A673 (cell line): Measurements from ENCODE around the gene MSH3.

Experiments
- EZH2 ChIP-seq: fragments of 200-600 bp; sonication (generic); IDR thresholded peaks from 2 replicates; pipeline ENCODE4 v1.6.1; 2017; ENCODE audit warnings: borderline replicate concordance, low read depth, mild to moderate bottlenecking, mixed read lengths, antibody characterized with exemption, low read length; ENCODE audit not compliant: poor library complexity, severe bottlenecking
- TF ChIP-seq, protein P1 (sequence below): fragments of 300-800, 200-600 bp; sonication (generic); conservative IDR thresholded peaks from 2 replicates; pipeline ENCODE4 v1.5.1; 2017; ENCODE audit warnings: low read depth, mild to moderate bottlenecking, antibody characterized with exemption, low read length, moderate library complexity, mixed read lengths

DNA sequence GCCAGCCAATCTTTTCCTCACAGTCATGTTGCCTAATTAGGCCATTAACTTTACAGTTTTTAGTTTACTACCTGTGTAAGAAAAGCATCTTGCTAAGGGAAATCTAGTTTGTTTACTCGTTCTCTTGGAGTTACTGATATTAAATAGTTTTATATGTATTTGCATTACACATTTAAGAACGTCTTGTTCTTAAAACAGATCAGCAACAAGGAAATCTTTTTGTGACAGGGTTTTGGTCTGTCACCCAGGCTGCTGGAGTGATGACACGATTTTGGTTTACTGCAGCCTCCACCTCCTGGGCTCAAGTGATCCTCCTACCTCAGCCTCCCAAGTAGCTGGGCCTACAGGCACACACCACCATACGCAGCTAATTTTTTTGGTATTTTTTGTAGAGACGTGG, 29.2 kb upstream of the MSH3 start:
- TF ChIP-seq, protein P1, sequence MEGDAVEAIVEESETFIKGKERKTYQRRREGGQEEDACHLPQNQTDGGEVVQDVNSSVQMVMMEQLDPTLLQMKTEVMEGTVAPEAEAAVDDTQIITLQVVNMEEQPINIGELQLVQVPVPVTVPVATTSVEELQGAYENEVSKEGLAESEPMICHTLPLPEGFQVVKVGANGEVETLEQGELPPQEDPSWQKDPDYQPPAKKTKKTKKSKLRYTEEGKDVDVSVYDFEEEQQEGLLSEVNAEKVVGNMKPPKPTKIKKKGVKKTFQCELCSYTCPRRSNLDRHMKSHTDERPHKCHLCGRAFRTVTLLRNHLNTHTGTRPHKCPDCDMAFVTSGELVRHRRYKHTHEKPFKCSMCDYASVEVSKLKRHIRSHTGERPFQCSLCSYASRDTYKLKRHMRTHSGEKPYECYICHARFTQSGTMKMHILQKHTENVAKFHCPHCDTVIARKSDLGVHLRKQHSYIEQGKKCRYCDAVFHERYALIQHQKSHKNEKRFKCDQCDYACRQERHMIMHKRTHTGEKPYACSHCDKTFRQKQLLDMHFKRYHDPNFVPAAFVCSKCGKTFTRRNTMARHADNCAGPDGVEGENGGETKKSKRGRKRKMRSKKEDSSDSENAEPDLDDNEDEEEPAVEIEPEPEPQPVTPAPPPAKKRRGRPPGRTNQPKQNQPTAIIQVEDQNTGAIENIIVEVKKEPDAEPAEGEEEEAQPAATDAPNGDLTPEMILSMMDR, result no peak
- no peak for TF ChIP-seq EZH2
